A673 (cell line): ENCODE measurements around the gene UNC13B. TPM values are rescaled to one million over a fixed set of nuclear protein-coding genes. Genes with fewer than 3 reads are reported as not detected.

Experiments
- BruUV-seq: library from RNA; stranded (reverse); fragments of 400-500 nt; replicated peaks from 2 replicates; lab custom pipeline; 2021; lab: Mats Ljungman, UMichigan
- CTCF ChIA-PET: fragments of 300-600 bp; sonication (Branson Sonifier 250); formaldehyde crosslinking; loops from one replicate; lab custom pipeline; 2022; ENCODE audit warnings: antibody characterized with exemption; lab: Charles Lee
- POLR2A ChIA-PET: fragments of 300-600 bp; sonication (Branson Sonifier 250); formaldehyde crosslinking; loops from one replicate; lab custom pipeline; 2022; ENCODE audit warnings: antibody characterized with exemption; ENCODE audit not compliant: low non-redundant PET; lab: Charles Lee
- DNase-seq: peaks from one replicate; pipeline ENCODE4 v3.0.0-alpha.2; 2015; ENCODE audit warnings: low spot score
- H3K27ac ChIP-seq: fragments of 200-600 bp; sonication (generic); 2 replicates; pipeline ENCODE4 v1.5.1; 2016; ENCODE audit warnings: mixed run types, low read depth, mild to moderate bottlenecking, mixed read lengths, antibody characterized with exemption, low read length; ENCODE audit not compliant: poor library complexity, severe bottlenecking
- H3K27me3 ChIP-seq: fragments of 200-600 bp; sonication (generic); replicated peaks from 2 replicates; pipeline ENCODE4 v1.6.1; 2017; ENCODE audit warnings: mixed run types, low read depth, mild to moderate bottlenecking, mixed read lengths, antibody characterized with exemption, low read length; ENCODE audit not compliant: insufficient read depth, poor library complexity
- H3K36me3 ChIP-seq: fragments of 200-600 bp; sonication (generic); 2 replicates; pipeline ENCODE4 v1.6.1; 2016; ENCODE audit warnings: mixed run types, mild to moderate bottlenecking, mixed read lengths, antibody characterized with exemption, low read length; ENCODE audit not compliant: insufficient read depth, poor library complexity, severe bottlenecking
- H3K4me1 ChIP-seq: fragments of 200-600 bp; sonication (generic); 2 replicates; pipeline ENCODE4 v1.6.1; 2017; ENCODE audit warnings: mixed run types, mild to moderate bottlenecking, mixed read lengths, antibody characterized with exemption, low read length; ENCODE audit not compliant: insufficient read depth, poor library complexity, severe bottlenecking
- H3K4me3 ChIP-seq: fragments of 200-600 bp; sonication (generic); 2 replicates; pipeline ENCODE4 v1.5.1; 2016; ENCODE audit warnings: low read depth, mixed run types, mild to moderate bottlenecking, mixed read lengths, low read length; ENCODE audit not compliant: poor library complexity, severe bottlenecking
- H3K9me3 ChIP-seq: fragments of 200-600 bp; sonication (generic); 2 replicates; pipeline ENCODE4 v1.6.1; 2016; ENCODE audit warnings: mixed run types, low read depth, mild to moderate bottlenecking, mixed read lengths, antibody characterized with exemption, low read length; ENCODE audit not compliant: poor library complexity, severe bottlenecking
- EZH2 ChIP-seq: fragments of 200-600 bp; sonication (generic); IDR thresholded peaks from 2 replicates; pipeline ENCODE4 v1.6.1; 2017; ENCODE audit warnings: borderline replicate concordance, low read depth, mild to moderate bottlenecking, mixed read lengths, antibody characterized with exemption, low read length; ENCODE audit not compliant: poor library complexity, severe bottlenecking
- intact Hi-C: fragments of 100-400 bp; cut with micrococcal nuclease; formaldehyde crosslinking; loops from one replicate; pipeline ENCODE4 v1.10.0; 2022; ENCODE audit not compliant: unreplicated experiment
- total RNA-seq: library from RNA; stranded (reverse); gene quantifications from 2 replicates; pipeline ENCODE4 v1.2.3, GENCODE V29; 2021
- TF ChIP-seq, protein P1 (sequence below): fragments of 300-800, 200-600 bp; sonication (generic); conservative IDR thresholded peaks from 2 replicates; pipeline ENCODE4 v1.5.1; 2017; ENCODE audit warnings: low read depth, mild to moderate bottlenecking, antibody characterized with exemption, low read length, moderate library complexity, mixed read lengths

The UNC13B gene
- total RNA-seq, 1 experiment from 2014 or later, result 19.8 TPM

DNA sequence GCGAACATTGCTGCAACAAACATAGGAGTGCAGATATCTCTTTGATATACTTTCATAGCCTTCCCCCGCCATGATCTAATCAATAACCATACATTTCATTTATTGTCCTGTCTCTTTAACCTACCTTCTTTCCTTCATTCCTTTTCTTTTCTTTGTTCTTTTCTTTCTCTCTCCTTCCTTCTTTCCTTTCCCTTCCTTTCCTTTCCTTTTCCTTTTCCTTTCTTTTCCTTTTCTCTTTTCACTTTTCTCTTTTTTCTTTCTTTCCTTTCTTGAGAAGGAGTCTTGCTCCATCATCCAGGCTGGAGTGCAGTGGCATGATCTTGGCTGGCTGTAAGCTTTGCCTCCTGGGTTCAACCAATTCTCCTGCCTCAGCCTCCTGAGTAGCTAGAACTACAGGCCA, 100.3 kb downstream of the UNC13B start:
- ChIA-PET POLR2A (interaction anchor here (0.6 kb wide), 1 partner anchor 944 kb away, joined by 6 read pairs; no protein-coding TSS in a partner anchor), CTCF (no interaction called here)
- Histone ChIP-seq H3K4me3 (no peak overlapping the region), H3K27ac (no peak overlapping the region), H3K9me3 (no peaks in the 10 kb centered on the region), H3K27me3 (no peaks in the 10 kb centered on the region), H3K4me1 (no peaks in the 10 kb centered on the region), H3K36me3 (no peaks in the 10 kb centered on the region)
- BruUV-seq, result no TSS peak
- intact Hi-C loops, result no loop called here
- TF ChIP-seq, protein P1, sequence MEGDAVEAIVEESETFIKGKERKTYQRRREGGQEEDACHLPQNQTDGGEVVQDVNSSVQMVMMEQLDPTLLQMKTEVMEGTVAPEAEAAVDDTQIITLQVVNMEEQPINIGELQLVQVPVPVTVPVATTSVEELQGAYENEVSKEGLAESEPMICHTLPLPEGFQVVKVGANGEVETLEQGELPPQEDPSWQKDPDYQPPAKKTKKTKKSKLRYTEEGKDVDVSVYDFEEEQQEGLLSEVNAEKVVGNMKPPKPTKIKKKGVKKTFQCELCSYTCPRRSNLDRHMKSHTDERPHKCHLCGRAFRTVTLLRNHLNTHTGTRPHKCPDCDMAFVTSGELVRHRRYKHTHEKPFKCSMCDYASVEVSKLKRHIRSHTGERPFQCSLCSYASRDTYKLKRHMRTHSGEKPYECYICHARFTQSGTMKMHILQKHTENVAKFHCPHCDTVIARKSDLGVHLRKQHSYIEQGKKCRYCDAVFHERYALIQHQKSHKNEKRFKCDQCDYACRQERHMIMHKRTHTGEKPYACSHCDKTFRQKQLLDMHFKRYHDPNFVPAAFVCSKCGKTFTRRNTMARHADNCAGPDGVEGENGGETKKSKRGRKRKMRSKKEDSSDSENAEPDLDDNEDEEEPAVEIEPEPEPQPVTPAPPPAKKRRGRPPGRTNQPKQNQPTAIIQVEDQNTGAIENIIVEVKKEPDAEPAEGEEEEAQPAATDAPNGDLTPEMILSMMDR, result no peak
- TF ChIP-seq EZH2, result no peak
- no peak for DNase-seq

DNA sequence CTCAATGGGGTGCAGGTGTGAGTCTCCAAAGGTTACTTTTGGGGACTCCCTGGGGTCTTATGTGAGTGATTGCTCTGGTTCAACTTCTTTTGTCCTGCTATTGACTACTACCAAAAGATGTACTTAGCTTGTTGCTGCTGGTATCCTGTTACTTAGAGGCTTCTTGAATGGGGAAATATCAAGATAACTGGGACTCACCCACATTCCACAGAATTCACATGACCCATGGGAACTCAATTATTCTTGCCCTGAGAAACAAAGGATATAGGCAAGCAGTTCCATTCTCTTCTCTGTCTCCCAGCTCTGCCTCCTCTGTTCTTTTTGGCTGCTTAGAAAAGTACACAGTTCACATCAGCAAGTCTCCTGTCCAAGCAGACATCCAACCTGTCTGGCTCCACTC, 105.9 kb downstream of the UNC13B start:
- TF ChIP-seq, protein P1, result no peak
- TF ChIP-seq EZH2, result no peak
- POLR2A ChIA-PET, result no interaction called here

DNA sequence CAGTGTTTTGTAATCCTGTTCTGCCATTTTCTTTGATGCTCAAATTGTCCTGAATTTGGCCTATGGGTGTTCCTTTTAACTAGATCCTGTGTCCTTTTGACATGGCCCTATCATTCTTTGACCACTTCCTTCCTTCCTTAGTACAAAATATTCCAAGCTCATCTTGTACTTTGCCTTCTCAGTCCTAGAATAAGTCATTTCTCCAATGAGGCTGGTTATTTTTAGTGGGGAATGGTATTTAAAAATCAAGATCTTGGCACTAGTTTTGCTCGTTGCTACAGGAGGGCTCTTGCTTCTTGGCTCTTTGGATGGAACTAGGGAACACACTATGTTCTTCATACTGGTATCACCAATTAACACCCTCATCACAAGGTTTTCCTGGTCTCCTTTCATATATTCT, 108.1 kb downstream of the UNC13B start:
- CTCF ChIA-PET, result no interaction called here

More for the DNA sequence above, 105.9 kb downstream of the UNC13B start:
- no peaks in the 10 kb centered on the region for H3K9me3 ChIP-seq
- no peaks in the 10 kb centered on the region for H3K27me3 ChIP-seq
- no TSS peak for BruUV-seq
- no peak overlapping the region for H3K4me3 ChIP-seq
- intact Hi-C loops, result no loop called here
- DNase-seq, result no peak
- H3K4me1 ChIP-seq, result no peaks in the 10 kb centered on the region
- H3K27ac ChIP-seq, result no peak overlapping the region
- H3K36me3 ChIP-seq, result no peaks in the 10 kb centered on the region
- CTCF ChIA-PET, result no interaction called here

More for the DNA sequence above, 108.1 kb downstream of the UNC13B start:
- POLR2A ChIA-PET, result no interaction called here
- Histone ChIP-seq H3K27ac (no peak overlapping the region), H3K9me3 (no peaks in the 10 kb centered on the region), H3K27me3 (no peaks in the 10 kb centered on the region), H3K4me3 (no peak overlapping the region), H3K4me1 (no peaks in the 10 kb centered on the region), H3K36me3 (no peaks in the 10 kb centered on the region)
- BruUV-seq, result no TSS peak
- intact Hi-C loops, result no loop called here
- no peak for DNase-seq
- TF ChIP-seq EZH2, result no peak
- TF ChIP-seq, protein P1, result no peak
